Endothelial cell of umbilical vein (primary cell): ENCODE measurements around the gene LCN9. TPM values are rescaled to one million over a fixed set of nuclear protein-coding genes. Genes with fewer than 3 reads are reported as not detected.

ENCODE experiments used
- BruUV-seq: library from RNA; stranded (reverse); fragments of 400-500 nt; replicated peaks from 2 replicates; lab custom pipeline; 2021; lab: Mats Ljungman, UMichigan
- CTCF ChIA-PET: fragments of 300-600, 350-600 bp; sonication (Branson Sonifier 250); formaldehyde crosslinking; loops from one replicate; lab custom pipeline; 2021; ENCODE audit warnings: antibody characterized with exemption, inconsistent platforms; lab: Charles Lee
- POLR2A ChIA-PET: fragments of 300-600, 350-600 bp; sonication (Branson Sonifier 250); formaldehyde crosslinking; loops from one replicate; lab custom pipeline; 2021; ENCODE audit warnings: antibody characterized with exemption, inconsistent platforms; lab: Charles Lee
- DNase-seq: peaks from one replicate; pipeline ENCODE4 v3.0.0-alpha.2; 2011; ENCODE audit warnings: low read depth, low spot score
- FAIRE-seq: peaks from 2 replicates; lab custom pipeline; 2011; peaks lifted over from hg19 to GRCh38; lab: Jason Lieb, UNC
- H2AFZ ChIP-seq: 2 replicates; pipeline ENCODE4 v1.6.0; 2012; ENCODE audit warnings: low read depth, low read length, control low read depth, inconsistent platforms
- H3K27ac ChIP-seq: 2 replicates; pipeline ENCODE4 v1.5.1; 2011; ENCODE audit warnings: low read depth, mild to moderate bottlenecking, control low read depth, low read length, moderate library complexity; ENCODE audit not compliant: insufficient read depth
- H3K27me3 ChIP-seq, 2 experiments: 2 replicates each; pipeline versions ENCODE4 v1.6.0 to v1.6.1; 2011; ENCODE audit warnings: low read length in 2 of 2, mixed read lengths in 1 of 2; ENCODE audit not compliant: control insufficient read depth in 2 of 2, insufficient read depth in 2 of 2
- H3K36me3 ChIP-seq, 2 experiments: 2 replicates in 1 of 2; 3 replicates in 1 of 2; pipeline ENCODE4 v1.5.1; 2011; ENCODE audit warnings: low read length in 2 of 2, mild to moderate bottlenecking in 1 of 2, moderate library complexity in 1 of 2; ENCODE audit not compliant: control insufficient read depth in 2 of 2, insufficient read depth in 2 of 2; ENCODE audit errors: extremely low read depth in 1 of 2
- H3K4me1 ChIP-seq: 3 replicates; pipeline ENCODE4 v1.5.1; 2011; ENCODE audit warnings: mild to moderate bottlenecking, low read length; ENCODE audit not compliant: control insufficient read depth, insufficient read depth; ENCODE audit errors: extremely low read depth
- H3K4me2 ChIP-seq: 2 replicates; pipeline ENCODE4 v1.6.1; 2011; ENCODE audit warnings: low read length, control low read depth, mixed read lengths; ENCODE audit not compliant: insufficient read depth
- H3K4me3 ChIP-seq, 3 experiments: fragments of 200-600 bp in 1 of 3; sonication (generic), shearing (Covaris generic) in 1 of 3; replicated peaks in 1 of 3; 2 replicates each; pipeline ENCODE4 v1.5.1; 2011 to 2016; ENCODE audit warnings: control low read depth in 3 of 3, low read length in 3 of 3, mild to moderate bottlenecking in 2 of 3, inconsistent platforms in 1 of 3, low read depth in 1 of 3, moderate library complexity in 1 of 3; ENCODE audit not compliant: insufficient read depth in 1 of 3
- H3K79me2 ChIP-seq: 2 replicates; pipeline ENCODE4 v1.6.0; 2012; ENCODE audit warnings: low read length, inconsistent platforms; ENCODE audit not compliant: control insufficient read depth, insufficient read depth
- H3K9ac ChIP-seq: replicated peaks from 2 replicates; pipeline ENCODE3; 2011; ENCODE audit warnings: low read length, control low read depth; ENCODE audit not compliant: insufficient read depth; ENCODE audit errors: extremely low read depth
- H3K9me1 ChIP-seq: replicated peaks from 3 replicates; pipeline ENCODE4 v1.6.0; 2011; ENCODE audit warnings: mild to moderate bottlenecking, low read length; ENCODE audit not compliant: control insufficient read depth, insufficient read depth; ENCODE audit errors: extremely low read depth
- H3K9me3 ChIP-seq: replicated peaks from 2 replicates; pipeline ENCODE4 v1.5.1; 2012; ENCODE audit warnings: low read length, inconsistent platforms; ENCODE audit not compliant: control insufficient read depth, insufficient read depth
- H4K20me1 ChIP-seq: replicated peaks from 2 replicates; pipeline ENCODE3; 2011; ENCODE audit warnings: mild to moderate bottlenecking, low read length; ENCODE audit not compliant: control insufficient read depth, insufficient read depth; ENCODE audit errors: extremely low read depth
- CTCF ChIP-seq, 2 donors: IDR thresholded peaks; 1 replicate in 1 of 2; 2 replicates in 1 of 2; pipeline ENCODE4 v1.5.1; 2011; ENCODE audit warnings: low read length in 2 of 2, mild to moderate bottlenecking in 2 of 2, moderate library complexity in 2 of 2, control low read depth in 1 of 2, inconsistent platforms in 1 of 2, low read depth in 1 of 2; ENCODE audit not compliant: insufficient read depth in 1 of 2; ENCODE audit errors: extremely low read depth in 1 of 2
- FOS ChIP-seq: IDR thresholded peaks from 2 replicates; pipeline ENCODE4 v1.6.1; 2011; ENCODE audit warnings: mild to moderate bottlenecking, low read length, moderate library complexity, borderline replicate concordance; ENCODE audit not compliant: insufficient read depth
- JUN ChIP-seq: IDR thresholded peaks from 2 replicates; pipeline ENCODE4 v1.6.1; 2011; ENCODE audit warnings: borderline replicate concordance, low read depth; ENCODE audit not compliant: insufficient read length, insufficient read depth
- MAX ChIP-seq: IDR thresholded peaks from 2 replicates; pipeline ENCODE4 v1.6.1; 2011; ENCODE audit not compliant: insufficient read depth, insufficient read length
- MYC ChIP-seq: IDR thresholded peaks from one replicate; pipeline ENCODE4 v1.6.1; 2011; ENCODE audit warnings: mild to moderate bottlenecking, low read depth, low read length
- POLR2AphosphoS5 ChIP-seq: IDR thresholded peaks from 2 replicates; pipeline ENCODE4 v1.6.1; 2012; ENCODE audit warnings: low read depth, mild to moderate bottlenecking, control low read depth, low read length, moderate library complexity; ENCODE audit not compliant: insufficient read depth
- dilution Hi-C: fragments of 300-500 bp; cut with MboI; formaldehyde crosslinking; loops from one replicate; pipeline ENCODE4 v1.15.0; 2019; ENCODE audit warnings: low sequenced_read_pairs; ENCODE audit not compliant: extremely low pct_ligation_motif_present
- intact Hi-C: fragments of 100-400 bp; cut with micrococcal nuclease; formaldehyde crosslinking; loops from one replicate; pipeline ENCODE4 v1.10.0; 2022
- polyA plus RNA-seq, 4 experiments: library from polyadenylated mRNA; depleted of rRNA in 3 of 4; stranded (reverse) in 3 of 4; unstranded in 1 of 4; fragments of >200 nt; gene quantifications; 2 replicates each; pipeline versions ENCODE4 v1.2.1 to v1.2.3, GENCODE V29; 2011 to 2012; ENCODE audit warnings: missing spikeins in 1 of 4
- total RNA-seq: library from RNA; stranded (reverse); gene quantifications from 2 replicates; pipeline ENCODE4 v1.2.3, GENCODE V29; 2021

Gene LCN9
- total and polyA plus RNA-seq, 2 donors (not counting 3 experiments of a cell fraction or from before 2014, with no cell fraction given), result not detected

GRCh38 chr9:135705376-135705775, 42.3 kb downstream of the LCN9 start:
- Histone ChIP-seq H3K9ac (no peak overlapping the region), H3K4me1 (peaks cover 2% of the 10 kb centered on the region), H3K79me2 (no peaks in the 10 kb centered on the region), H3K4me3 (no peak overlapping the region), H3K9me3 (no peaks in the 10 kb centered on the region), H3K27me3 (peaks cover 2% of the 10 kb centered on the region in 2 experiments), H2AFZ (no peak overlapping the region), H3K9me1 (no peaks in the 10 kb centered on the region), H4K20me1 (no peaks in the 10 kb centered on the region), H3K27ac (no peak overlapping the region), H3K36me3 (no peaks in the 10 kb centered on the region), H3K4me2 (no peak overlapping the region)
- dilution Hi-C loops (no loop called here), intact Hi-C loops (no loop called here)
- FAIRE-seq (no peak), DNase-seq (no peak)
- ChIA-PET CTCF (interaction anchor here (1.6 kb wide), 1 partner anchor 92 kb away, joined by 5 read pairs; no protein-coding TSS in a partner anchor), POLR2A (no interaction called here)
- no peak for TF ChIP-seq FOS
- no peak for TF ChIP-seq JUN
- no peak for TF ChIP-seq MYC
- no peak for TF ChIP-seq MAX
- TF ChIP-seq CTCF (IDR thresholded peaks at IDR 0.05; ENCODE audit: extremely low read depth in 1 of 2, insufficient read depth in 1 of 2, low read depth in 1 of 2, low read length in 2 of 2), result no peak
- BruUV-seq, result no TSS peak

GRCh38 chr9:135706288-135706687, 43.2 kb downstream of the LCN9 start:
- H3K9me3 ChIP-seq, result no peaks in the 10 kb centered on the region
- peaks cover 2% of the 10 kb centered on the region in 2 experiments for H3K27me3 ChIP-seq
- CTCF ChIA-PET, result no interaction called here
- H3K27ac ChIP-seq, result no peak overlapping the region
- DNase-seq, result no peak
- no peak overlapping the region for H3K4me2 ChIP-seq
- H3K36me3 ChIP-seq, result no peaks in the 10 kb centered on the region
- no peak for FAIRE-seq
- no peak overlapping the region for H3K9ac ChIP-seq
- peaks cover 2% of the 10 kb centered on the region for H3K4me1 ChIP-seq
- BruUV-seq, result no TSS peak
- dilution Hi-C loops, result no loop called here
- H4K20me1 ChIP-seq, result no peaks in the 10 kb centered on the region
- H2AFZ ChIP-seq, result no peak overlapping the region
- no peak overlapping the region for H3K4me3 ChIP-seq
- intact Hi-C loops, result no loop called here
- POLR2A ChIA-PET, result interaction anchor here (0.6 kb wide), 1 partner anchor 14 kb away, joined by 3 read pairs; no protein-coding TSS in a partner anchor
- no peaks in the 10 kb centered on the region for H3K79me2 ChIP-seq
- TF ChIP-seq JUN (no peak), POLR2AphosphoS5 (no peak), FOS (no peak), MAX (no peak)
- no peaks in the 10 kb centered on the region for H3K9me1 ChIP-seq
